WTC11 (cell line): ENCODE results near the gene NRG3. TPM values are rescaled to one million over a fixed set of nuclear protein-coding genes. Genes with fewer than 3 reads are reported as not detected.

Experiments
- ATAC-seq: fragments of 200-7000 bp; cut with Tn5 transposase; 2 replicates; pipeline ENCODE4 v1.10.0; 2021; ENCODE audit warnings: mild to moderate bottlenecking, moderate library complexity
- CTCF ChIA-PET: fragments of 300-600 bp; sonication (Branson Sonifier 250); formaldehyde crosslinking; loops from one replicate; lab custom pipeline; 2021; ENCODE audit warnings: antibody characterized with exemption; lab: Charles Lee
- POLR2A ChIA-PET: fragments of 350-600 bp; sonication (Branson Sonifier 250); formaldehyde crosslinking; loops from one replicate; lab custom pipeline; 2021; ENCODE audit warnings: antibody characterized with exemption; lab: Charles Lee
- DNase-seq: peaks from one replicate; pipeline ENCODE4 v3.0.0; 2021; ENCODE audit warnings: low spot score
- H3K27ac Mint-ChIP-seq: 2 replicates; pipeline ENCODE4 v1.8.0; 2021; ENCODE audit warnings: mixed read lengths
- H3K27me3 Mint-ChIP-seq: 2 replicates; pipeline ENCODE4 v1.8.0; 2021; ENCODE audit warnings: low read depth, mild to moderate bottlenecking, moderate library complexity, mixed read lengths
- H3K36me3 Mint-ChIP-seq: 2 replicates; pipeline ENCODE4 v1.8.0; 2021; ENCODE audit warnings: mixed read lengths
- H3K4me1 Mint-ChIP-seq: 2 replicates; pipeline ENCODE4 v1.8.0; 2022; ENCODE audit warnings: mixed read lengths
- H3K4me3 Mint-ChIP-seq: 2 replicates; pipeline ENCODE4 v1.8.0; 2021; ENCODE audit warnings: mild to moderate bottlenecking, moderate library complexity, mixed read lengths
- H3K9me3 Mint-ChIP-seq: 2 replicates; pipeline ENCODE4 v1.8.0; 2021; ENCODE audit warnings: mixed read lengths
- ATF3 ChIP-seq: sonication (generic); formaldehyde crosslinking; conservative IDR thresholded peaks from 2 replicates; pipeline ENCODE4 v1.8.1; 2022; ENCODE audit warnings: mild to moderate bottlenecking, missing genetic modification reagents
- E2F5 ChIP-seq: sonication (generic); formaldehyde crosslinking; IDR thresholded peaks from 2 replicates; pipeline ENCODE4 v1.8.1; 2022; ENCODE audit warnings: mild to moderate bottlenecking, moderate library complexity, missing genetic modification reagents
- ERG ChIP-seq: fragments of 250-450 bp; sonication (Bioruptor Pico); IDR thresholded peaks from 2 replicates; pipeline ENCODE4 v1.8.0; 2021; ENCODE audit warnings: mild to moderate bottlenecking
- FOXJ3 ChIP-seq: sonication (generic); formaldehyde crosslinking; IDR thresholded peaks from 2 replicates; pipeline ENCODE4 v1.9.0; 2021; ENCODE audit warnings: missing genetic modification reagents, mild to moderate bottlenecking, borderline replicate concordance
- IRF1 ChIP-seq: sonication (generic); formaldehyde crosslinking; IDR thresholded peaks from 2 replicates; pipeline ENCODE4 v1.8.0; 2023; ENCODE audit warnings: missing genetic modification reagents
- KAT7 ChIP-seq: sonication (generic); formaldehyde crosslinking; IDR thresholded peaks from 2 replicates; pipeline ENCODE4 v1.8.1; 2023; ENCODE audit warnings: missing genetic modification reagents, mild to moderate bottlenecking, borderline replicate concordance
- MAX ChIP-seq: sonication (generic); formaldehyde crosslinking; IDR thresholded peaks from 2 replicates; pipeline ENCODE4 v1.8.0; 2022; ENCODE audit warnings: mild to moderate bottlenecking, missing genetic modification reagents
- SMAD4 ChIP-seq: sonication (generic); formaldehyde crosslinking; IDR thresholded peaks from 2 replicates; pipeline ENCODE4 v1.8.0; 2022; ENCODE audit warnings: mild to moderate bottlenecking, missing genetic modification reagents
- TEAD1 ChIP-seq: sonication (generic); formaldehyde crosslinking; IDR thresholded peaks from 2 replicates; pipeline ENCODE4 v1.8.0; 2022; ENCODE audit warnings: mild to moderate bottlenecking, missing genetic modification reagents
- ZBTB21 ChIP-seq: sonication (generic); formaldehyde crosslinking; IDR thresholded peaks from 2 replicates; pipeline ENCODE4 v1.8.1; 2023; ENCODE audit warnings: mild to moderate bottlenecking, missing genetic modification reagents, borderline replicate concordance
- ZNF263 ChIP-seq: sonication (generic); formaldehyde crosslinking; IDR thresholded peaks from 2 replicates; pipeline ENCODE4 v1.8.1; 2022; ENCODE audit warnings: low read depth, mild to moderate bottlenecking, moderate library complexity, missing genetic modification reagents
- ZNF671 ChIP-seq: fragments of 250-450 bp; sonication (Bioruptor Pico); IDR thresholded peaks from 2 replicates; pipeline ENCODE4 v1.8.0; 2021; ENCODE audit warnings: mild to moderate bottlenecking
- total RNA-seq: library from RNA; stranded (reverse); gene quantifications from 3 replicates; pipeline ENCODE4 v1.2.3, GENCODE V29; 2021
- TF ChIP-seq, protein P1 (sequence below): fragments of 250-450 bp; sonication (Bioruptor Pico); IDR thresholded peaks from 2 replicates; pipeline ENCODE4 v2.1.2; 2022; ENCODE audit warnings: mild to moderate bottlenecking, moderate library complexity
- TF ChIP-seq, protein P2 (sequence below): sonication (generic); formaldehyde crosslinking; IDR thresholded peaks from 2 replicates; pipeline ENCODE4 v1.8.0; 2022; ENCODE audit warnings: mild to moderate bottlenecking, missing genetic modification reagents
- TF ChIP-seq, protein P3 (sequence below): fragments of 200-600 bp; IDR thresholded peaks from 2 replicates; pipeline ENCODE4 v1.8.0; 2022; ENCODE audit warnings: antibody characterized with exemption
- TF ChIP-seq, protein P4 (sequence below): fragments of 250-450 bp; sonication (Bioruptor Pico); IDR thresholded peaks from 2 replicates; pipeline ENCODE4 v1.9.0; 2021; ENCODE audit warnings: mild to moderate bottlenecking

Gene NRG3
- total RNA-seq, 1 experiment from 2014 or later, result 7.0 TPM

DNA sequence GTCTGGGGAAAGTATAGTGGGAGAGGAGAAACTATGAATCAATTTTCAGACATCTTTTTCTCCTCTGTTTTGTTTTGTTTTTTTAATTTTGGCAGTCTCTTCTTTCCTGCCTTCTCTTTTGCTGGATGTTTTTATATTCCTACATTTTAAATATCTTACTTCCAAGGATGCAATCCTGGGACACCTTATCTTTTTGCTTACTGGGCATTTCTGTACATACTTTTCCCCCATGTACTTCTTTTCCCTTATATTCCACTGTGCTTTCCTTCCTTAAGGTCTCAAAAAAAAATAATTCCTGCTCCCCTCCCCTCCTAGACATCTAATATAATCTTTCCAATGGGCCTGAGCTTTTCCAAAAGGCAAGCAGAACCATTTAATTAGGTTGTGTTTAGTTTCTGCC, 701.1 kb downstream of the NRG3 start:
- DNase-seq, result no peak
- Mint-ChIP-seq H3K4me3 (no peak overlapping the region), H3K36me3 (no peaks in the 10 kb centered on the region)
- CTCF ChIA-PET, result no interaction called here
- TF ChIP-seq, protein P1, sequence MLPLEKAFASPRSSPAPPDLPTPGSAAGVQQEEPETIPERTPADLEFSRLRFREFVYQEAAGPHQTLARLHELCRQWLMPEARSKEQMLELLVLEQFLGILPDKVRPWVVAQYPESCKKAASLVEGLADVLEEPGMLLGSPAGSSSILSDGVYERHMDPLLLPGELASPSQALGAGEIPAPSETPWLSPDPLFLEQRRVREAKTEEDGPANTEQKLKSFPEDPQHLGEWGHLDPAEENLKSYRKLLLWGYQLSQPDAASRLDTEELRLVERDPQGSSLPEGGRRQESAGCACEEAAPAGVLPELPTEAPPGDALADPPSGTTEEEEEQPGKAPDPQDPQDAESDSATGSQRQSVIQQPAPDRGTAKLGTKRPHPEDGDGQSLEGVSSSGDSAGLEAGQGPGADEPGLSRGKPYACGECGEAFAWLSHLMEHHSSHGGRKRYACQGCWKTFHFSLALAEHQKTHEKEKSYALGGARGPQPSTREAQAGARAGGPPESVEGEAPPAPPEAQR (CRISPR knock-in tag), result no peak
- TF ChIP-seq FOXJ3 (no peak), MAX (CRISPR knock-in tag) (no peak), KAT7 (no peak), ZNF263 (CRISPR knock-in tag) (no peak), ZNF671 (CRISPR knock-in tag) (no peak), E2F5 (CRISPR knock-in tag) (no peak), ATF3 (CRISPR knock-in tag) (no peak), ERG (CRISPR knock-in tag) (no peak), TEAD1 (CRISPR knock-in tag) (no peak), ZBTB21 (CRISPR knock-in tag) (no peak), IRF1 (no peak), SMAD4 (CRISPR knock-in tag) (no peak)
- TF ChIP-seq, protein P2, sequence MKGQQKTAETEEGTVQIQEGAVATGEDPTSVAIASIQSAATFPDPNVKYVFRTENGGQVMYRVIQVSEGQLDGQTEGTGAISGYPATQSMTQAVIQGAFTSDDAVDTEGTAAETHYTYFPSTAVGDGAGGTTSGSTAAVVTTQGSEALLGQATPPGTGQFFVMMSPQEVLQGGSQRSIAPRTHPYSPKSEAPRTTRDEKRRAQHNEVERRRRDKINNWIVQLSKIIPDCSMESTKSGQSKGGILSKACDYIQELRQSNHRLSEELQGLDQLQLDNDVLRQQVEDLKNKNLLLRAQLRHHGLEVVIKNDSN (CRISPR knock-in tag), result no peak
- TF ChIP-seq, protein P3, sequence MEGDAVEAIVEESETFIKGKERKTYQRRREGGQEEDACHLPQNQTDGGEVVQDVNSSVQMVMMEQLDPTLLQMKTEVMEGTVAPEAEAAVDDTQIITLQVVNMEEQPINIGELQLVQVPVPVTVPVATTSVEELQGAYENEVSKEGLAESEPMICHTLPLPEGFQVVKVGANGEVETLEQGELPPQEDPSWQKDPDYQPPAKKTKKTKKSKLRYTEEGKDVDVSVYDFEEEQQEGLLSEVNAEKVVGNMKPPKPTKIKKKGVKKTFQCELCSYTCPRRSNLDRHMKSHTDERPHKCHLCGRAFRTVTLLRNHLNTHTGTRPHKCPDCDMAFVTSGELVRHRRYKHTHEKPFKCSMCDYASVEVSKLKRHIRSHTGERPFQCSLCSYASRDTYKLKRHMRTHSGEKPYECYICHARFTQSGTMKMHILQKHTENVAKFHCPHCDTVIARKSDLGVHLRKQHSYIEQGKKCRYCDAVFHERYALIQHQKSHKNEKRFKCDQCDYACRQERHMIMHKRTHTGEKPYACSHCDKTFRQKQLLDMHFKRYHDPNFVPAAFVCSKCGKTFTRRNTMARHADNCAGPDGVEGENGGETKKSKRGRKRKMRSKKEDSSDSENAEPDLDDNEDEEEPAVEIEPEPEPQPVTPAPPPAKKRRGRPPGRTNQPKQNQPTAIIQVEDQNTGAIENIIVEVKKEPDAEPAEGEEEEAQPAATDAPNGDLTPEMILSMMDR, result no peak
- TF ChIP-seq, protein P4, sequence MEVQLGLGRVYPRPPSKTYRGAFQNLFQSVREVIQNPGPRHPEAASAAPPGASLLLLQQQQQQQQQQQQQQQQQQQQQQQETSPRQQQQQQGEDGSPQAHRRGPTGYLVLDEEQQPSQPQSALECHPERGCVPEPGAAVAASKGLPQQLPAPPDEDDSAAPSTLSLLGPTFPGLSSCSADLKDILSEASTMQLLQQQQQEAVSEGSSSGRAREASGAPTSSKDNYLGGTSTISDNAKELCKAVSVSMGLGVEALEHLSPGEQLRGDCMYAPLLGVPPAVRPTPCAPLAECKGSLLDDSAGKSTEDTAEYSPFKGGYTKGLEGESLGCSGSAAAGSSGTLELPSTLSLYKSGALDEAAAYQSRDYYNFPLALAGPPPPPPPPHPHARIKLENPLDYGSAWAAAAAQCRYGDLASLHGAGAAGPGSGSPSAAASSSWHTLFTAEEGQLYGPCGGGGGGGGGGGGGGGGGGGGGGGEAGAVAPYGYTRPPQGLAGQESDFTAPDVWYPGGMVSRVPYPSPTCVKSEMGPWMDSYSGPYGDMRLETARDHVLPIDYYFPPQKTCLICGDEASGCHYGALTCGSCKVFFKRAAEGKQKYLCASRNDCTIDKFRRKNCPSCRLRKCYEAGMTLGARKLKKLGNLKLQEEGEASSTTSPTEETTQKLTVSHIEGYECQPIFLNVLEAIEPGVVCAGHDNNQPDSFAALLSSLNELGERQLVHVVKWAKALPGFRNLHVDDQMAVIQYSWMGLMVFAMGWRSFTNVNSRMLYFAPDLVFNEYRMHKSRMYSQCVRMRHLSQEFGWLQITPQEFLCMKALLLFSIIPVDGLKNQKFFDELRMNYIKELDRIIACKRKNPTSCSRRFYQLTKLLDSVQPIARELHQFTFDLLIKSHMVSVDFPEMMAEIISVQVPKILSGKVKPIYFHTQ (CRISPR knock-in tag), result no peak
- TF ChIP-seq, all 79 proteins: peak for 0
- H3K27me3 Mint-ChIP-seq, result no peaks in the 10 kb centered on the region
- no peak for ATAC-seq
- no peaks in the 10 kb centered on the region for H3K9me3 Mint-ChIP-seq
- H3K4me1 Mint-ChIP-seq, result peaks cover 16% of the 10 kb centered on the region
- H3K27ac Mint-ChIP-seq, result no peak overlapping the region
- POLR2A ChIA-PET, result no interaction called here
